GM21528 (cell line): ENCODE results near the gene HIPK3.

Experiments used
- ATAC-seq: cut with Tn5 transposase; IDR thresholded peaks from one replicate; pipeline ENCODE4 v1.9.1; 2021; ENCODE audit warnings: mild to moderate bottlenecking, moderate library complexity; ENCODE audit not compliant: unreplicated experiment, low FRiP score

Gene HIPK3

GRCh38 chr11:33387581-33387980 lies 130.4 kb downstream of the HIPK3 start:
- ATAC-seq: no peak

- no peak for ATAC-seq
These were observed 130.8 kb downstream of the HIPK3 start for GRCh38 chr11:33387996-33388395.

- no peak for ATAC-seq
These were observed 131.8 kb downstream of the HIPK3 start for GRCh38 chr11:33388793-33389525.

- peak; percentile 53 for ATAC-seq
These were observed 132.5 kb downstream of the HIPK3 start for GRCh38 chr11:33389635-33390034.

GRCh38 chr11:33390944-33391892 lies 134.0 kb downstream of the HIPK3 start:
- no peak for ATAC-seq

- no peak for ATAC-seq
These were observed 134.7 kb downstream of the HIPK3 start for GRCh38 chr11:33391893-33392251.

- no peak for ATAC-seq
These were observed 137.4 kb downstream of the HIPK3 start for GRCh38 chr11:33394431-33395109.

- no peak for ATAC-seq
These were observed 139.2 kb downstream of the HIPK3 start for GRCh38 chr11:33396361-33396760.

GRCh38 chr11:33399421-33399820 lies 142.2 kb downstream of the HIPK3 start:
- ATAC-seq: no peak

GRCh38 chr11:33402066-33402465 lies 144.9 kb downstream of the HIPK3 start:
- no peak for ATAC-seq

GRCh38 chr11:33403344-33403743 lies 146.2 kb downstream of the HIPK3 start:
- ATAC-seq: no peak

GRCh38 chr11:33405834-33406602 lies 148.8 kb downstream of the HIPK3 start:
- no peak for ATAC-seq
